ENCODE data around the gene RAD51B. TPM values are rescaled to one million over a fixed set of nuclear protein-coding genes. Genes with fewer than 3 reads are reported as not detected.

The RAD51B gene
- polyA plus RNA-seq, 3 donors: 3.6 to 11.6 (median 9.4) TPM

GRCh38 chr14:67919259-67920032, 99.9 kb downstream of the RAD51B start:
- intact Hi-C loops (cut with micrococcal nuclease): no loop called here

GRCh38 chr14:67926821-67927220, 107.2 kb downstream of the RAD51B start:
- intact Hi-C loops (cut with micrococcal nuclease): no loop called here
- no peak for DNase-seq
- Histone ChIP-seq H3K4me2 (replicated peaks; ENCODE audit: extremely low read depth, low read length, poor library complexity, severe bottlenecking) (no peak overlapping the region), H3K27me3 (ENCODE audit: control insufficient read depth in 2 of 2, insufficient read depth in 2 of 2, low read length in 2 of 2) (no peaks in the 10 kb centered on the region), H3K36me3 (replicated peaks in 1 of 2; ENCODE audit: control insufficient read depth in 1 of 2, insufficient read depth in 2 of 2, low read length in 2 of 2) (no peaks in the 10 kb centered on the region), H3K79me2 (ENCODE audit: insufficient read depth, low read length) (no peaks in the 10 kb centered on the region), H2AFZ (ENCODE audit: insufficient read depth, low read depth, low read length, poor library complexity, severe bottlenecking) (no peak overlapping the region), H4K20me1 (ENCODE audit: insufficient read depth, low read length) (no peaks in the 10 kb centered on the region), H3K4me3 (replicated peaks in 1 of 3; ENCODE audit: low read depth in 2 of 3, low read length in 3 of 3) (no peak overlapping the region), H3K27ac (ENCODE audit: low read depth in 1 of 2, low read length in 2 of 2) (no peak overlapping the region), H3K9me3 (replicated peaks in 1 of 2; ENCODE audit: control insufficient read depth in 1 of 2, insufficient read depth in 1 of 2, low read length in 2 of 2) (peaks cover 13 to 24% of the 10 kb centered on the region in 2 donors), H3K9ac (ENCODE audit: insufficient read depth, low read length, poor library complexity, severe bottlenecking) (no peak overlapping the region), H3K4me1 (ENCODE audit: control insufficient read depth in 1 of 2, insufficient read depth in 2 of 2, low read length in 2 of 2) (no peaks in the 10 kb centered on the region)
- Mint-ChIP-seq H3K27me3 (ENCODE audit: low read depth in 3 of 3) (no peaks in the 10 kb centered on the region), H3K4me3 (no peak overlapping the region), H3K36me3 (peaks cover 3 to 9% of the 10 kb centered on the region in 2 donors), H3K27ac (no peak overlapping the region), H3K9me3 (peaks cover 13 to 43% (median 30%) of the 10 kb centered on the region in 7 donors), H3K4me1 (no peaks in the 10 kb centered on the region)
- WGBS (ENCODE audit: insufficient coverage): no CpG with 5 or more reads among the region's 3 CpGs
- TF ChIP-seq CTCF (IDR thresholded peaks at IDR 0.05): no peak

More at GRCh38 chr14:67919259-67920032, 99.9 kb downstream of the RAD51B start:
- Mint-ChIP-seq H3K27me3 (ENCODE audit: low read depth in 3 of 3) (peaks cover 0 to 1% (median 0%) of the 10 kb centered on the region in 3 donors), H3K36me3 (peaks cover 0 to 5% of the 10 kb centered on the region in 2 donors), H3K27ac (no peak overlapping the region), H3K4me1 (no peaks in the 10 kb centered on the region), H3K9me3 (peaks cover 0 to 2% (median 0%) of the 10 kb centered on the region in 7 donors), H3K4me3 (no peak overlapping the region)
- no peak overlapping the region for H3K9ac ChIP-seq (ENCODE audit: insufficient read depth, low read length, poor library complexity, severe bottlenecking)
- no peaks in the 10 kb centered on the region for H3K9me3 ChIP-seq (replicated peaks in 1 of 2; ENCODE audit: control insufficient read depth in 1 of 2, insufficient read depth in 1 of 2, low read length in 2 of 2)
- H3K4me1 ChIP-seq (ENCODE audit: control insufficient read depth in 1 of 2, insufficient read depth in 2 of 2, low read length in 2 of 2): no peaks in the 10 kb centered on the region
- DNase-seq: no peak
- H2AFZ ChIP-seq (ENCODE audit: insufficient read depth, low read depth, low read length, poor library complexity, severe bottlenecking): no peak overlapping the region
- no peaks in the 10 kb centered on the region for H3K79me2 ChIP-seq (ENCODE audit: insufficient read depth, low read length)
- WGBS (ENCODE audit: insufficient coverage): 100% methylated on average over 1 of the region's 7 CpGs
- no peak for TF ChIP-seq CTCF (IDR thresholded peaks at IDR 0.05)
- no peaks in the 10 kb centered on the region for H4K20me1 ChIP-seq (ENCODE audit: insufficient read depth, low read length)
- H3K36me3 ChIP-seq (replicated peaks in 1 of 2; ENCODE audit: control insufficient read depth in 1 of 2, insufficient read depth in 2 of 2, low read length in 2 of 2): no peaks in the 10 kb centered on the region
- H3K4me2 ChIP-seq (replicated peaks; ENCODE audit: extremely low read depth, low read length, poor library complexity, severe bottlenecking): no peak overlapping the region
- H3K27ac ChIP-seq (ENCODE audit: low read depth in 1 of 2, low read length in 2 of 2): no peak overlapping the region
- no peaks in the 10 kb centered on the region for H3K27me3 ChIP-seq (ENCODE audit: control insufficient read depth in 2 of 2, insufficient read depth in 2 of 2, low read length in 2 of 2)
- H3K4me3 ChIP-seq (replicated peaks in 1 of 3; ENCODE audit: low read depth in 2 of 3, low read length in 3 of 3): no peak overlapping the region
